Measurements from ENCODE around the gene ALG9.

Gene ALG9

GRCh38 chr11:111819829-111820237 lies 51.5 kb downstream of the ALG9 start:
- CTCF ChIA-PET, result interaction anchor here (1.0 to 2.3 kb wide), 5 partner anchors 9 to 258 kb away, joined by 3 to 6 read pairs (median 3); no protein-coding TSS in a partner anchor
- no peak for TF ChIP-seq CTCF (IDR thresholded peaks at IDR 0.05; ENCODE audit: control extremely low read depth, extremely low read depth, low read depth, missing control alignments)
- DNase-seq (ENCODE audit: extremely low spot score), result no peak
- POLR2A ChIA-PET, result no interaction called here

DNA sequence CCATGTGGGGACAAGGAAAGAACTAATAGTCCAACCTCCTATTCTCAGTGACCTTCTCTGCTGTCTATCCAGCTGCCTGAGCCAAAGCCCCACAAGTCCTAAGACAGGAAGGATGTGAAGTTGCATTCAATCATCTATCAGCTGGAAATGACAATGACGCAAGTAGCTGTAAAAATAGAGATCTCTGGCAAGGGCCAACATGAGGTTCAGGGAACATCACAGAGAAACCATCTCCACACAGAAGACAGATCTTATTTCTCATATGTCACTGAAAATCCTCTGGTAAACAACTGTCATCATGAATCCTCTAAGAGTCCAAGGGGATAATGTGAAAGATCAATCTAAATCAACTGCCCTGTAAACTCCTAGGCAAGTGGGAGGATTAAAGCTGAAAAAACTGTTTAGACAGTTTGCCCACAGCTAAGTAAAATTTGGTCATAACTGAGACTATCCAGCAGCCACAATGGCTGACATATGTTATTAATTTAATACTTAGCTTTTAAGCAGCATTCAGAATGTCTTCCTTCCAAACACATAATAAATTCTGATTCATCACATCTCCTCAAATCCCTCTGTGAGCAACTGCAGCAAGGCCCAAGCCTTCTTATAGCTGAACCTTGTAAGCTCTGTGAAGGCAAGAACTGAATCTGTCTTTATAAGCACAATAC lies 52.1 kb downstream of the ALG9 start:
- POLR2A ChIA-PET, result no interaction called here
- CTCF ChIA-PET, result interaction anchor here (1.0 to 2.3 kb wide), 5 partner anchors 10 to 258 kb away, joined by 3 to 6 read pairs (median 3); no protein-coding TSS in a partner anchor
- TF ChIP-seq CTCF (IDR thresholded peaks at IDR 0.05; ENCODE audit: control extremely low read depth, extremely low read depth, low read depth, missing control alignments), result no peak
- DNase-seq (ENCODE audit: extremely low spot score), result no peak

GRCh38 chr11:111815489-111815888 lies 55.9 kb downstream of the ALG9 start:
- ChIA-PET CTCF (interaction anchor here (1.5 to 1.9 kb wide), 2 partner anchors 8 to 28 kb away, joined by 5 read pairs; no protein-coding TSS in a partner anchor), POLR2A (no interaction called here)
- DNase-seq (ENCODE audit: extremely low spot score), result no peak
- no peak for TF ChIP-seq CTCF (IDR thresholded peaks at IDR 0.05; ENCODE audit: control extremely low read depth, extremely low read depth, low read depth, missing control alignments)

- no peak for TF ChIP-seq CTCF (IDR thresholded peaks at IDR 0.05; ENCODE audit: control extremely low read depth, extremely low read depth, low read depth, missing control alignments)
- POLR2A ChIA-PET, result no interaction called here
- CTCF ChIA-PET, result interaction anchor here (1.5 to 1.9 kb wide), 2 partner anchors 9 to 28 kb away, joined by 5 read pairs; no protein-coding TSS in a partner anchor
- DNase-seq (ENCODE audit: extremely low spot score), result no peak
Observed at GRCh38 chr11:111814557-111815320, 56.6 kb downstream of the ALG9 start.

GRCh38 chr11:111814106-111814505 lies 57.3 kb downstream of the ALG9 start:
- ChIA-PET CTCF (no interaction called here), POLR2A (no interaction called here)
- no peak for DNase-seq (ENCODE audit: extremely low spot score)
- TF ChIP-seq CTCF (IDR thresholded peaks at IDR 0.05; ENCODE audit: control extremely low read depth, extremely low read depth, low read depth, missing control alignments), result no peak

- POLR2A ChIA-PET, result no interaction called here
- TF ChIP-seq CTCF (IDR thresholded peaks at IDR 0.05; ENCODE audit: control extremely low read depth, extremely low read depth, low read depth, missing control alignments), result no peak
- no peak for DNase-seq (ENCODE audit: extremely low spot score)
- CTCF ChIA-PET, result interaction anchor here (1.1 kb wide), 1 partner anchor 34 kb away, joined by 4 read pairs; no protein-coding TSS in a partner anchor
Observed at GRCh38 chr11:111812211-111812610, 59.2 kb downstream of the ALG9 start.
